K562 (cell line): ENCODE measurements around the gene ZNF865. TPM values are rescaled to one million over a fixed set of nuclear protein-coding genes. Genes with fewer than 3 reads are reported as not detected.

Experiments
- ATF6 ChIP-seq: sonication (generic); formaldehyde crosslinking; IDR thresholded peaks from 2 replicates; pipeline ENCODE4 v1.4.0; 2020; ENCODE audit warnings: mild to moderate bottlenecking, missing genetic modification reagents
- BMI1 ChIP-seq: fragments of 150-350 bp; IDR thresholded peaks from 2 replicates; pipeline ENCODE4 v1.6.1; 2014; ENCODE audit warnings: low read length
- CBX5 ChIP-seq: IDR thresholded peaks from 2 replicates; pipeline ENCODE4 v1.6.1; 2014; ENCODE audit warnings: low read depth, borderline replicate concordance
- CHCHD3 ChIP-seq: fragments of 250-450 bp; sonication (Bioruptor Pico); IDR thresholded peaks from 2 replicates; pipeline ENCODE4 v2.1.2; 2022; ENCODE audit warnings: mild to moderate bottlenecking
- CTCFL ChIP-seq: IDR thresholded peaks from 2 replicates; pipeline ENCODE4 v1.6.1; 2011; ENCODE audit warnings: borderline replicate concordance, low read depth, mild to moderate bottlenecking, moderate library complexity, low read length; ENCODE audit not compliant: insufficient read depth, poor library complexity, severe bottlenecking
- HEY1 ChIP-seq: fragments of 250-450 bp; sonication (Bioruptor Pico); IDR thresholded peaks from 2 replicates; pipeline ENCODE4 v1.5.0; 2020; ENCODE audit warnings: mild to moderate bottlenecking, moderate library complexity, borderline replicate concordance
- ILK ChIP-seq: fragments of 450-650 bp; IDR thresholded peaks from 2 replicates; pipeline ENCODE4 v1.6.1; 2016; ENCODE audit warnings: missing genetic modification characterization, low read depth, mild to moderate bottlenecking, missing compliant biosample characterization, moderate library complexity, borderline replicate concordance
- MAFK ChIP-seq: IDR thresholded peaks from 2 replicates; pipeline ENCODE4 v1.6.1; 2011; ENCODE audit warnings: low read length, improper control_type of control experiment
- NBN ChIP-seq: fragments of 450-650 bp; IDR thresholded peaks from 2 replicates; pipeline ENCODE4 v1.6.1; 2016; ENCODE audit warnings: low read depth, mild to moderate bottlenecking
- RAD51 ChIP-seq: fragments of 450-650 bp; IDR thresholded peaks from 2 replicates; pipeline ENCODE4 v1.7.1; 2016; ENCODE audit warnings: low read depth, mild to moderate bottlenecking, borderline replicate concordance
- SP1 ChIP-seq: sonication (generic); formaldehyde crosslinking; IDR thresholded peaks from 2 replicates; pipeline ENCODE4 v1.8.1; 2022; ENCODE audit warnings: mild to moderate bottlenecking, missing genetic modification reagents
- ZNF318 ChIP-seq, 2 experiments: fragments of 450-650 bp; IDR thresholded peaks; 2 replicates each; pipeline ENCODE4 v1.6.1; 2016; ENCODE audit warnings: mild to moderate bottlenecking in 2 of 2, borderline replicate concordance in 1 of 2, low read depth in 1 of 2, moderate library complexity in 1 of 2
- polyA plus RNA-seq, 8 experiments: library from polyadenylated mRNA; depleted of rRNA in 4 of 8; stranded (reverse) in 5 of 8; unstranded in 3 of 8; fragments of >200 nt; fragmentation: Nextera tagmentation in 2 of 8; fragmentation: Illumina TruSeq in 1 of 8; extraction: Ambion mirVana in 2 of 8; extraction: Trizol in 1 of 8; gene quantifications; 2 replicates each; pipeline versions ENCODE4 v1.2.1 to v1.2.3, GENCODE V29; 2011 to 2014; ENCODE audit warnings: inconsistent platforms in 1 of 8, missing spikeins in 1 of 8
- total RNA-seq, 7 experiments: library from RNA; depleted of rRNA in 6 of 7; stranded (reverse); fragments of >200 nt in 6 of 7; fragmentation: Illumina TruSeq in 2 of 7; extraction: Trizol in 2 of 7; gene quantifications; 2 replicates each; pipeline versions ENCODE4 v1.2.1 to v1.2.3, GENCODE V29; 2011 to 2021; ENCODE audit warnings: low replicate concordance in 1 of 7
- TF ChIP-seq, protein P1 (sequence below): sonication (generic); formaldehyde crosslinking; IDR thresholded peaks from 2 replicates; pipeline ENCODE4 v1.8.0; 2023; ENCODE audit warnings: mild to moderate bottlenecking, missing genetic modification reagents

Gene ZNF865
- total and polyA plus RNA-seq, 9 of the 15 experiments (the other 6 are each of a cell fraction or from before 2014, with no cell fraction given), result 0.40 to 18.8 (median 1.6) TPM; not detected in 2

- TF ChIP-seq ZNF318 (IDR thresholded peaks at IDR 0.05; ENCODE audit: borderline replicate concordance in 1 of 2, low read depth in 1 of 2), result no peak
- TF ChIP-seq CBX5, result no peak
- TF ChIP-seq MAFK, result no peak
- TF ChIP-seq BMI1, result no peak
- TF ChIP-seq HEY1 (CRISPR knock-in tag), result no peak
- TF ChIP-seq ILK (tag), result no peak
- TF ChIP-seq RAD51, result no peak
- peak; percentile 70; the same call in 1 of the 2 replicates for TF ChIP-seq NBN
- TF ChIP-seq SP1, result peak; percentile 86
- TF ChIP-seq, protein P1, sequence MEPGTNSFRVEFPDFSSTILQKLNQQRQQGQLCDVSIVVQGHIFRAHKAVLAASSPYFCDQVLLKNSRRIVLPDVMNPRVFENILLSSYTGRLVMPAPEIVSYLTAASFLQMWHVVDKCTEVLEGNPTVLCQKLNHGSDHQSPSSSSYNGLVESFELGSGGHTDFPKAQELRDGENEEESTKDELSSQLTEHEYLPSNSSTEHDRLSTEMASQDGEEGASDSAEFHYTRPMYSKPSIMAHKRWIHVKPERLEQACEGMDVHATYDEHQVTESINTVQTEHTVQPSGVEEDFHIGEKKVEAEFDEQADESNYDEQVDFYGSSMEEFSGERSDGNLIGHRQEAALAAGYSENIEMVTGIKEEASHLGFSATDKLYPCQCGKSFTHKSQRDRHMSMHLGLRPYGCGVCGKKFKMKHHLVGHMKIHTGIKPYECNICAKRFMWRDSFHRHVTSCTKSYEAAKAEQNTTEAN, result no peak
- TF ChIP-seq ATF6, result no peak
- no peak for TF ChIP-seq CHCHD3 (CRISPR knock-in tag)
- TF ChIP-seq CTCFL, result no peak
Observed at GRCh38 chr19:55647732-55648584, 42.5 kb downstream of the ZNF865 start, which contains the start of gene CCDC106 (continued).
